Measurements from ENCODE around the gene CLCN1. TPM values are rescaled to one million over a fixed set of nuclear protein-coding genes. Genes with fewer than 3 reads are reported as not detected.

The CLCN1 gene
- total RNA-seq, 1 donor from 2014 or later: not detected

GRCh38 chr7:143280160-143280559 lies 35.8 kb upstream of the CLCN1 start:
- no peak overlapping the region for H3K4me3 Mint-ChIP-seq (ENCODE audit: unreplicated experiment)
- peak overlapping the region; percentile 39 for H3K27ac Mint-ChIP-seq (ENCODE audit: unreplicated experiment)
- TF ChIP-seq, protein P1, sequence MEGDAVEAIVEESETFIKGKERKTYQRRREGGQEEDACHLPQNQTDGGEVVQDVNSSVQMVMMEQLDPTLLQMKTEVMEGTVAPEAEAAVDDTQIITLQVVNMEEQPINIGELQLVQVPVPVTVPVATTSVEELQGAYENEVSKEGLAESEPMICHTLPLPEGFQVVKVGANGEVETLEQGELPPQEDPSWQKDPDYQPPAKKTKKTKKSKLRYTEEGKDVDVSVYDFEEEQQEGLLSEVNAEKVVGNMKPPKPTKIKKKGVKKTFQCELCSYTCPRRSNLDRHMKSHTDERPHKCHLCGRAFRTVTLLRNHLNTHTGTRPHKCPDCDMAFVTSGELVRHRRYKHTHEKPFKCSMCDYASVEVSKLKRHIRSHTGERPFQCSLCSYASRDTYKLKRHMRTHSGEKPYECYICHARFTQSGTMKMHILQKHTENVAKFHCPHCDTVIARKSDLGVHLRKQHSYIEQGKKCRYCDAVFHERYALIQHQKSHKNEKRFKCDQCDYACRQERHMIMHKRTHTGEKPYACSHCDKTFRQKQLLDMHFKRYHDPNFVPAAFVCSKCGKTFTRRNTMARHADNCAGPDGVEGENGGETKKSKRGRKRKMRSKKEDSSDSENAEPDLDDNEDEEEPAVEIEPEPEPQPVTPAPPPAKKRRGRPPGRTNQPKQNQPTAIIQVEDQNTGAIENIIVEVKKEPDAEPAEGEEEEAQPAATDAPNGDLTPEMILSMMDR (IDR thresholded peaks at IDR 0.05; ENCODE audit: unreplicated experiment): no peak
- peaks cover 25% of the 10 kb centered on the region for H3K4me1 Mint-ChIP-seq (ENCODE audit: unreplicated experiment)
- peaks cover 5% of the 10 kb centered on the region for H3K27me3 Mint-ChIP-seq (ENCODE audit: unreplicated experiment)
- no peak for DNase-seq (ENCODE audit: low spot score)
- H3K36me3 Mint-ChIP-seq (ENCODE audit: low read depth, unreplicated experiment): peaks cover under 1% of the 10 kb centered on the region
- no peaks in the 10 kb centered on the region for H3K9me3 Mint-ChIP-seq (ENCODE audit: unreplicated experiment)

- TF ChIP-seq, protein P1 (IDR thresholded peaks at IDR 0.05; ENCODE audit: unreplicated experiment): no peak
- H3K9me3 Mint-ChIP-seq (ENCODE audit: unreplicated experiment): no peaks in the 10 kb centered on the region
- H3K27ac Mint-ChIP-seq (ENCODE audit: unreplicated experiment): no peak overlapping the region
- H3K4me1 Mint-ChIP-seq (ENCODE audit: unreplicated experiment): peaks cover 29% of the 10 kb centered on the region
- H3K4me3 Mint-ChIP-seq (ENCODE audit: unreplicated experiment): no peak overlapping the region
- no peak for DNase-seq (ENCODE audit: low spot score)
- peaks cover 5% of the 10 kb centered on the region for H3K27me3 Mint-ChIP-seq (ENCODE audit: unreplicated experiment)
- H3K36me3 Mint-ChIP-seq (ENCODE audit: low read depth, unreplicated experiment): peaks cover 5% of the 10 kb centered on the region
Measured at GRCh38 chr7:143280566-143280965, 35.3 kb upstream of the CLCN1 start.

- H3K4me1 Mint-ChIP-seq (ENCODE audit: unreplicated experiment): peaks cover 31% of the 10 kb centered on the region
- no peak for DNase-seq (ENCODE audit: low spot score)
- H3K9me3 Mint-ChIP-seq (ENCODE audit: unreplicated experiment): no peaks in the 10 kb centered on the region
- TF ChIP-seq, protein P1 (IDR thresholded peaks at IDR 0.05; ENCODE audit: unreplicated experiment): no peak
- H3K4me3 Mint-ChIP-seq (ENCODE audit: unreplicated experiment): no peak overlapping the region
- peaks cover 5% of the 10 kb centered on the region for H3K36me3 Mint-ChIP-seq (ENCODE audit: low read depth, unreplicated experiment)
- peaks cover 5% of the 10 kb centered on the region for H3K27me3 Mint-ChIP-seq (ENCODE audit: unreplicated experiment)
- no peak overlapping the region for H3K27ac Mint-ChIP-seq (ENCODE audit: unreplicated experiment)
Measured at GRCh38 chr7:143281529-143281928, 34.4 kb upstream of the CLCN1 start.

- no peak for DNase-seq (ENCODE audit: low spot score)
- H3K9me3 Mint-ChIP-seq (ENCODE audit: unreplicated experiment): peaks cover 4% of the 10 kb centered on the region
- TF ChIP-seq, protein P1 (IDR thresholded peaks at IDR 0.05; ENCODE audit: unreplicated experiment): no peak
- H3K4me1 Mint-ChIP-seq (ENCODE audit: unreplicated experiment): peaks cover 36% of the 10 kb centered on the region
- no peak overlapping the region for H3K4me3 Mint-ChIP-seq (ENCODE audit: unreplicated experiment)
- H3K27ac Mint-ChIP-seq (ENCODE audit: unreplicated experiment): no peak overlapping the region
- peaks cover 11% of the 10 kb centered on the region for H3K27me3 Mint-ChIP-seq (ENCODE audit: unreplicated experiment)
- peaks cover 9% of the 10 kb centered on the region for H3K36me3 Mint-ChIP-seq (ENCODE audit: low read depth, unreplicated experiment)
Measured at GRCh38 chr7:143282124-143282523, 33.8 kb upstream of the CLCN1 start.

GRCh38 chr7:143283381-143283780 lies 32.5 kb upstream of the CLCN1 start:
- Mint-ChIP-seq H3K27ac (ENCODE audit: unreplicated experiment) (peak overlapping the region; percentile 90), H3K4me3 (ENCODE audit: unreplicated experiment) (peak overlapping the region; percentile 16), H3K36me3 (ENCODE audit: low read depth, unreplicated experiment) (peaks cover 9% of the 10 kb centered on the region), H3K9me3 (ENCODE audit: unreplicated experiment) (peaks cover 4% of the 10 kb centered on the region), H3K4me1 (ENCODE audit: unreplicated experiment) (peaks cover 39% of the 10 kb centered on the region), H3K27me3 (ENCODE audit: unreplicated experiment) (peaks cover 15% of the 10 kb centered on the region)
- TF ChIP-seq, protein P1 (IDR thresholded peaks at IDR 0.05; ENCODE audit: unreplicated experiment): no peak
- no peak for DNase-seq (ENCODE audit: low spot score)
